Hippocampal formation (tissue), 2 donors: ENCODE data around the gene IRF2.
A peak's percentile ranks its signal among the peaks of the same experiment; 100 is the strongest.

Experiments used
- DNase-seq, 2 donors: peaks; one replicate each; lab custom pipeline; 2025; lab: John Stamatoyannopoulos, UW

The IRF2 gene

DNA sequence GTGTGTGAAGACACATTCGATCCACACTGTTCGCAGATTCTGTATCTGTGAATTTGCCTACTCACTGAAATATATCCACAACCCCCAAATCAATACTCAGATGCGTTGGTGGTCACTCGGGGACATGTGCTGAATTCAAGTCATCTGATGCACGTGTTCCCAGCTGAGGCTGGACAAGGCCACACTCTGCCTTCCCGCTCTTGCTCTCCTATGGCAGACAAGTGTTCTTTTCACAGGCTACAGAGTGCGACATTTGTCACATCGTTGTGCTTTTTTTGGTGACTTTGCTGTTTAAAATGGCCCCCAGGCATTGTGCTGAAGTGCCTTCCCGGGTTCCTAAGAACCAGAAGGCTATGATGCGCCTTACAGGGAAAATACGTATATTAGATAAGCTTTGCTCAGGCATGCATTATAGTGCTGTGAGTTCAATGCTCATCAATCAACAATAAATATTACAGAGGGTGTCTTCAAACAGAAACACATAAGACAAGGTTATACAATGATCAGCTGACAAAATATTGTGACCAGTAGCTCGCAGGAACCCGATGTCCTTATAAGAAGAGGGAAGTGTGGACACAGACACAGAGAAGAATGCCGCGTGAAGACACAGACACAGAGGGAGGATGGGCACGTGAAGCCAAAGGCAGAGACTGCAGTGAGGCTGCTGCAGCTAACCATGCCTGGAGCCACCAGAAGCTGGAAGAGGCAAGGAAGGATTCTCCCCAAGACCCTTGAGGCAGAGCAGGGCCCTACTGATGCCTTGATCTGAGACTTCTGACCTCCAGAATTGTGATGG is 42.0 kb downstream of the IRF2 start:
- no peak for DNase-seq

DNA sequence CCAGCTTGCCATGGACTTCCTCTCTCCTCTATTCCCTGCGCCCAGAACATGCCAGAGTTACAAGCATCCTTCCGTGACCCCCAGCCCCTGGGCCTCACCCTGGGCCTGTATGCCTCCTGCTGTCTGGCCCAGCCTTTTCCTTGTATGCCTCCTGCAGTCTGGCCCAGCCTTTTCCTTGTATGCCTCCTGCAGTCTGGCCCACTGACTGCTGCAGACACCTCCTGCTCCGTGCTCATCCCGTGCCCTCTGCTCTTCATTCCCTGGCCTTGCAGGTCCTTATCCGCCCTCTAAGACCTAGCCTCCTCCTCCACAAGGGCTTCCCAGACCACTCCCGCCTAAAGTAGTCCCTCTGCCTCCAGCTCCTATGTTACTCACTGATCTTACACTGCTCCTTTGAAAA is 44.2 kb downstream of the IRF2 start:
- no peak for DNase-seq

DNA sequence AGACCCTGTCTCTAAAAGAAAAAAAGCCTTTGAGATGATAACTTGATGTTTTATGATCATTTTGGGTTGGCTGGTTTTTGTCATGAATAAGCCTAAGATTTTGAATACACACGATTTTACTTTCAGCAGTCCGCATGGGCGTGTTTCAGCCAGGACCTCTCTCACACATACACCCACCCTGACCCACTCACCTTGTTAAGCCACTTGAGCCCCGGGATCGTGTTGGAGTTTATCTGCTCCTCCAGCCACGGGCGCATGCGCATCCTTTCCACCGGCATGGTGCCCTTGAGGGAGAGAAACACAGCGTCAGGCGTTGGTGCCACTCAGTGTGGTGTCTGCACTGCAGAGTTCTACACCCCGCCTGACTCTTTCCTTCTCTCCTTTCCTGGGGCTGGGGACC is 45.6 kb downstream of the IRF2 start:
- DNase-seq = no peak

DNA sequence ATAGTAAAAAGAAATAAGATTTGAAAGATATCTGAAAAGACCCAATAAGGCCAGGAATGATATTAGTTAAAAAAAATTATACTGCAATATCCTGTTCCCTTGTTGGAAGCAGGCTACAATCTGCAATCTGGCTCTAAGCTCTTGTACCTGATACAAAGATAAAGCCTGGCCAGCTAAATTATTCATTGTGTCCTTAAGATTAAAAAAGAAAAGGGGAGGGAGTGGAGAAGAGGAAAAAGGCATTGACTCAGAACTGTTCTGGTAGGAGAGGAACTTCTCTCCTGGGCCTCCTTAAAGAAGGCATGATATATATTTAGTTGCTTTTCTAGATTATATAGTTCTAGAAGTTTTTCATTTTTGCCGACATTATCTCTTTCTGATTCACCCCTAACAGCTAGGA is 46.7 kb downstream of the IRF2 start:
- DNase-seq = no peak

DNA sequence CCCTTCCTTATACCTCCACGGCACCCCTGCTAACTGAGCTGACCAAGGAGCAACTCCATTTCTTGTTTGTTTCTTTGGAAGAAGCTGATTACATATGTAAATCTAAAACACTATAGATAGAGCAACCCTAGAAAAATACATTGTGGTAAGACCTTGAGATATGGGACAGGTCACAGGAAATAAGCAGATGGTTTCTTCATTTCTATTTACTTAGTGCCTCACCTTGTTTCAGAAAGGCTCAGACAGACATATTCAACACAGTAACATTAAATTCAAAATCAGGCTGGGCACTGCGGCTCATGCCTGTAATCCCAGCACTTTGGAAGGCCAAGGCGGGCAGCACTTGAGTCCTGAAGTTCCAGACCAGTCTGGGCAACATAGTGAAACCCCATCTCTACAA is 47.3 kb downstream of the IRF2 start:
- DNase-seq = no peak

DNA sequence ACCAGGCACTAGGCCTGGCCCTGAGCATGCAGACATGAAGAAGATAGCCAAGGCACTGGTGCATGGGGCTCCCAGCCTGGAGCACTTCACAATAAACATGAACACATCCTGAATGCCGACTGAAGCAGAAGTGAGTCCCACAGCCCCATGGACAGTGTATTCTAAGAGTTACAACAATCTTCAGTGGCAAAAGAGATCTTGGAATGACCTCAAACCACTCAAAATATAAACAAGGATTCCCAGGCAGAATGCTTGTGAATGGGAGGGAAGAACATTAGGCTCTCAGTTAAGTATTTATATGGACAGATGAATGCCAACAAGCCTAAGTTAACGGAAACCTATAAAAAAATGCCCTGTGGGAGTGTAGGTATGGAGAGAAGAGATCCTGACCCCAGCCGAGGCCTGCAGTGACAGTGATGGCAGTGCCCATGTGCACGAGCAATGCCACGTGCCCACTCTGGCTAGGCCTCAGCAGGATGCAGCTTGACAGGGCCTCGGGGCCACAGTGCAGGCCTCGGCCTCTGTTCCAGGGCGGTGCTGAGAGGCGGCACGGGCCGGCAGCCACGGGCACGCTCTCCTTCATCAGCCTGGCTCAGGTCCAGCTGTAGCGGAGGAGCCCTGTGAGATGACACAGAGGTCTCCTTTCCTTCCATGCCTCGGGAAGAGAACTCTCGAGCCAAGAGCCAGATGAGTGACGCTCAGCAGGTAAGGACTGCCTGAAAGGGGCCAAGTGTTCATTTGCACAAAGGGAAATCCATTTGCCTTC is 49.2 kb downstream of the IRF2 start:
- DNase-seq = no peak

DNA sequence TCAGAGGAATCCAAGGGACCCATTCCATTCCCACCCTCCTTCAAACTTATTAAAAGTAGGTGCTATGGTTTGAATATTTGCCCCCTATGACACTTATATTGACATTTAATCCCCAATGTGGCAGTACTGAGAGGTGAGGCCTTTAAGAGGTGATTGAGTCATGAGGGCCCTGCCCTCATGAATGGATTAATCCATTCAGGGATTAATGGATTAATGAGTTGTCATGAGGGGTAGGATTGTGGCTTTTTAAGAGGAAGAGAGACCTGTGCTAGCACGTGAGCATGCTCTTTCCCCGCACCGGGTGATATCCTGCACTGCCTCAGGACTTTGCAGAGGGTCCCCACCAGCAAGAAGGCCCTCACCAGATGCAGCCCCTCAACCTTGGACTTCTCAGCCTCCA is 50.1 kb downstream of the IRF2 start:
- DNase-seq = no peak

DNA sequence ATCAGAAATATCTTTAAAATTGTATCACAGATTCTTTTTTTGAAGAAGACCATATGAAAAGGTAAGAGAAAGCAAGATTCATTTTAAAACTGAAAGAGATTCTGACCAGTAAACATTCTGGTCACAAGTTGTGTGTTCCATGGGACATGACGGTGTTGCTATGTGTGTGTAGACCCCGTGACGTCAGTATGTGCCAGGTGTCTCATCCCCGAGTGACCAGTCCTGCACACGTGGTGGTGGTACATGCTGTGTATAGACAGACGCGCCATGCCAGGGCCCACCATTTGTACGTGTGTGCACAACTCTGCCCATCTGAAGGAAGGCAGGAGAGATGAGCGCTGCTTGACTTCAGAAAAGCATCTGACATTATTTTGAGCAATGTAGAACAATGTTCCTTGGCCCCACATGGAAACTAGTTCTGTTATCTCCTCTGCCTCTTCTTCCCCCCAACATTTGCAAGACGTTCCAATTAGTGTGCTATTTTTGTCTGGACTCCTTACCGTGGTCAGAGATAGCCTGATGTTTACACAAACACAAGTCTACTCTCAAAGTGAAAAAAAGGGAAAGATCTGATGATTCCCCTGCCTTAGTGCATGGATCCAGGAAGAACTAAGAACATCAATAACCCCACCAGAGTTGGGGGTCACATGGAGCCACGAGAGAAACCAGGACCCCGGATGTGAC is 51.2 kb downstream of the IRF2 start:
- DNase-seq = no peak

DNA sequence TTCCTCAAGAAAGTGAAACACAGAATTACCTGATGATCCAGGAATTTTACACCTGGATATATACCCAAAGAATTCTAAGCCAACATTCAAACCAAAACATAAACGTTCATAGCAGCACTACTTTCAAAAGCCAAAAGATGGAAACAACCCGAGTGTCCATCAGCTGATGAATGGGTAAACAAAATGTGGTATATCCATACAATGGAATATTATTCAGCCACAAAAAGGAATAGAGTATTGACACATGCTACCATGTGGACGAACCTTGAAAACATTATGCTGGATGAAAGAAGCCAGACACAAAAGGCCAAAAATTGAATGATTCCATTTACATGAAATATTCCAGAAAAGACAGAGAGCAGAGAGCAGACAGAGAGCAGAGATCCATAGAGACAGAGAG is 52.0 kb downstream of the IRF2 start:
- no peak for DNase-seq

DNA sequence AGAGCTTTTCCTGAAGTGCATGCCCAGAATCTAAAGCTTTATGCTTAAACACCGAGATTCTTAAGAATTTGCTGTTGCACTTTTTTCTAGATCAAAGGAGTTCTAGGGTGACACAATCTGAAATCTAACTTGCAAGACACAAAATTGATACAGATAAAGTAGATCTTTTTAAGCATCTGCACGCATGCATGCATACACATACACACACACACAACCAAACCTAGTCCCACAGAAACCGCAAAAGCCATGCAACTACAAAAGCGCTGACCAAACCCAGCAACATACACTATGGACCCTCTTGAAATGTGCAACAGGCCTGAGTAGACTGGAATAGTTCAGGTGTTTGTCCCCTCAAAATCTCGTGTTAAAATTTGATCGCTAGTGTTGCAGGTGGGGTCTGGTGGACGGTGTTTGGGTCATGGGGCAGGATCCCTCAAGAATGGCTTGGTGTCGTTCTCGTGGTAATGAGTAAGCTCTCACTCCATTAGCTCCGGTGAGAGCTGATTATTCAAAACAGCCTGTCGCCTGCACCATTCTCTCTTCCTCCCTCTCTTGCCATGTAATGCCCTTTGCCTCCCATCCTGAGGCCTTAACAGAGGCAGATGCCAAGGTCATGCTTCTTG is 52.7 kb downstream of the IRF2 start:
- no peak for DNase-seq

DNA sequence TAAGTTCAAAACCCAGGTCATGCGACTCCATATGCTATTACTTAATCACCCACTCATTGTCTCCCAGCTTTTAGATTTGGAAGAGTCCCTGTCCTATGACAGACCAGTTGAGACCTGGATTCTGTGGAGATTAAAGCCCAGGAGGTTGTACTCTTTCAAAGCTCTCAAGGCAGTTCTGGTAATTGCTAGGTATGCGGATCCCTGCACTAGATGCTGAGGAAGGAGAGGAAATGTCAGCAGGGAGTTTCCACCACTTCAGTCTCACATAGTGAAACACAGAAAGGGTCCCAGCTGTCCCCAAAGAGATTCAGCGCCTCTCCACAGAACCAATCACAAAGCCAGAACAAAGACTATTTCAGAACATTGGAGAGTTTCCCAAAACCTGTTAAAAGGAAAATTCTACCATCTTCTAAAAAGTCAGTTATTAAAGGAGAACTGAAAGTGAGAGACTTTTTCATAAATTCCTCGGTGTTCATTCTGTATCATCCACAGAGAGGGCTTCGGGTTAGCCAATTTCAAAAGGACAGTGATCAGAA is 53.4 kb downstream of the IRF2 start:
- DNase-seq = peak in 1 of 2 donors; percentile 11

DNA sequence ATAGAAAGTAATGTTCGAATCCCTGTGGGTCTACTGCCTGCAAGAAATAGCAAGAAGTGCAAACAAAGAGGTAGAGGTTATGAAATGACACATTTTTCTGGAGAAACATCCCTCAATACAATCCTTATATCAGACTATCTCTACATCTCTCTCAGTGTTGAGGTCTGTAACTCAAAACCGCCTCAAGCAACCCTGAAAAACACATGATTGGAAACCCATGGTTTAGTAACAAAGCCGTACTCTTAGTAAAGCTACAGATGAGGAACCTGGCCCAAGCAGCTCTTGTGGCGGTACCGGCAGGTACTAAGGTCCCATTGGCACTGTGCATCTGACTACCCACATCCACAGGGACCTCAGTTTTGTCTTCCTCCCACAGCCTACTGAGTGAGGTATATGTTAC is 53.9 kb downstream of the IRF2 start:
- DNase-seq = no peak

DNA sequence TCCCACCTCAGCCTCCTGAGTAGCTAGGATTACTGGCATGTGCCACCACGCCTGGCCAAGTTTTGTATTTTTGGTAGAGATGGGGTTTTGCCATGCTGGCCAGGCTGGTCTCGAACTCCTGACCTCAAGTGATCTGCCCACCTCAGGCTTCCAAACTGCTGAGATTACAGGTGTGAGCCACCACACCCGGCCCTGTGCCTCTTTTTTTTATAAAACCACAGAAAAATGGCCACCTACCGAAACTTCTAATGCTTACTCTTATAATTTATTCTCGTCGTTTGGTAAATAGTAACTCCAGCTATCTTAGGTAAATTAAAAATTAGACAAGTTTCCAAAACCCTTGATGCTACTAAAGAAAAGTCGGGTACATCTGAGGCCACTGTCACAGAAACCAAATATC is 54.4 kb downstream of the IRF2 start:
- no peak for DNase-seq

DNA sequence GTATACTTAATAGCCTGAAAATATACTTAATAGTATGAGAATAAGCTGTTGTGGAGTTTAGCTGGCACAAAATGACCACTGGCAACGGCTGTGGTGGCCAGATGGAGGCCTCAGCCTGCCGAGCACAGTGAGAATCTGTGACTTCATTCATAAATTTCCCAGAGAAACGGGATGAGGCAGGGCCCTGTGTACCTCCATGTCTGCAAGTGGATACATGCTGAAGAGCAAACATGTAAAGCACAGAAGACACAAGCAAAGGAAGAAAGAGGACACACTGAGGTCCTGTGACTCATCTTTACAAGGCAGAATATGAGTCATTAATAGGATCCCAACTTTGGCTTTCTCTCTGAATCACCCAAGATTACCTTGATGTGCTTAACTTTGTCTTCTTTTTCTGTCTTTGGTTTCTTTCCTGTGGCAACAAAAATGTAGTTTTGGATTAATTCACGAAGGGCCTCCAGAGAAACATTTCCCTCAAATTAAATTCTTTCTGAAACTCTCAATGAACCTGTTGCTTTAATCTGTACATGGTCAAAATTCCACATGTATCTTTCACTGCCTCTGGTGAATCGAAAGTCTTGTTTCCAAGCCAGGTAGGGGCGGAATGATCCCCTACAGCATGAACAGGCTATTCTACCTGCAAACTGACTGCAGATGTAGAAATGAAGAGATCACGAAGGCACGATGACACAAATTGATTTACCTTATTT is 56.4 kb downstream of the IRF2 start:
- peak in 1 of 2 donors; percentile 31 for DNase-seq

DNA sequence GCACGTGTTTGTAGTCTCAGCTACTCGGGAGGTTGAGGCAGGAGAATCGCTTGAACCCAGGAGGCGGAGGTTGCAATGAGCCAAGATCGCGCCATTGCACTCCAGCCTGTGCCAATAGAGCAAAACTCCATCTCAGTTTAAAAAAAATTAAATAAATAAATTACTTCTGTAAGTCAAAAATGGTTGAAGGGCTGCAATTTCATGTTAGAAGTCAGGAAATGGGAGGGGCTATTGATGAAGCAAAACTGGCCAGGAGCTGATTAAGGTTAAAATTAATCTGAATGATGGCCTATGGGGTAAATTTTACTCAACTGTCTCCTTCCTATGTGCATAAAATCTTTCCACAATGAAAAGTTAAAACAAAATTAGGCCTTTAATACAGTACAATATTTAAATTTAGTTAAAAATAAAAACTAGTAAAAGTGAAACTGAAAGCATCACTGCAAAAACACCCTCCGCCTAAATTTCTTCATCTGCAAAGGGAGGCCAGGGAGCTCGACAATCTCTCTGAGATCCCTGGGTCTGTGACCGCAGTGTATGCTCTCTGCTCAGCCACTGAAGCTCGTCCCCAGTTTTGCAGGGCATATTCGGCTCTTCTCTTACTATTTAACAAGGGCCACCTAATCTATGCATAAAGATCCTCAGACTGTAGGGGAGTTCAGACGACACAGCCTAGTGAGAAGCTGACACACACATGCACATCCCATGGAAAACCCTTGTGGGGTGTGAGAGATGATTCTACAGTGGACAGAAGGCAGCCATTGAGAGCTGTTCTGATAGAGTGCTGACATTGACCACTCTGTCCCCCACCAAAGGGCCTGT is 57.2 kb downstream of the IRF2 start:
- DNase-seq = no peak

DNA sequence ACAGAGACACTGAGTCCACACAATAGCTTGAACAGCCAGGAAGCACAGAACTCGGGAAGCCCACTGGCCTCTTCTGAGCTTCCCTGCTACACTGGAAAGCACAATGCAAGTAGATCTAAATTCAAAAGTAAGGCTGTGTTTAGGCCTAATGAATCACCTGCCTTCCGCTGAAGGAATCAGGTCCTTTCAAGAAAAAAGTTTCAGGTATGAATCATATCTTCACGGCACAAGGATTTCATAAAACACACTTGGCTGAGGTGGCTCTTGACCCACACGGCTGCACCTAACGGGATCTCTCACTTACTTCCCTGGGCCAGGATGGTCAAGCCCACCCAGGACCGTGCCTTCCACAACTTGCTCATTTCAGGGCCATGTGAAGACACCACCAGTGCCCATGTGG is 59.3 kb downstream of the IRF2 start:
- no peak for DNase-seq

DNA sequence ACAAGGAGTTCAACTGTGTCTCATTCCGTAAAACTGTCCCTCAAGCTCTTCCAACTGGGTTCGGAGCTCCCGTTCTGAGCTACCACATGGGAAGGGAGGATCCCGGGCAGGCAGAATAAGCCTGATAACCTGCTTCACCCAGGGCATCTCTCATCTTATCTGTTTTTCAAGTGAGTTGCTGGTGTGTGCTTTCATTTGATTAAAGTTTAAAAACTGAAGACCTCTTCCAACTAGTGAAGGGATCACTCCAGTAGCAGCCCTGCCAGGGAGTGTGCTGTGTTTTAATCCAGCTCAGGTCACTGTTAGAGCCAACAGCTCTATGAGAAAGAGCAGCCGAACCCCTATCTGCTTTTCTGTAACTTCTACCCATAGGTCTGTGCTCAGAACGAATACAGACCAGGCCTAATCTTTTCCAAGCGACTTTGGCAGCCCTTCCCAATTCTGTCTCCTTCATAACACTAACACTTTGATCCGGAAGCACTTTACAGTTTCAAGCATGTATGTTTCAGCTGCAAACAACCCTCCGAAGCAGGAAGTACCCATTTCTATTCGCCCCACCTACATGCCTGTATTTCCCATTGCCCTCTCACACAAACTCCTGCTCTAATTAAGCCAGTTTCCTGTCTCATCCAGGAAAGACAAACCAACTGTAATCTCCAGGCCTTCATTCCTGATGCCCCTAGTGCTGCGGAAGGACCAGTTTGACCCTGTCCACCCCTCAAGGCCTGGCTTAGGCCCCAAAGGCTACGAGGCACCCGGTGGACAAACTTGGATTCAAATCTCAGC is 60.9 kb downstream of the IRF2 start:
- DNase-seq = no peak

DNA sequence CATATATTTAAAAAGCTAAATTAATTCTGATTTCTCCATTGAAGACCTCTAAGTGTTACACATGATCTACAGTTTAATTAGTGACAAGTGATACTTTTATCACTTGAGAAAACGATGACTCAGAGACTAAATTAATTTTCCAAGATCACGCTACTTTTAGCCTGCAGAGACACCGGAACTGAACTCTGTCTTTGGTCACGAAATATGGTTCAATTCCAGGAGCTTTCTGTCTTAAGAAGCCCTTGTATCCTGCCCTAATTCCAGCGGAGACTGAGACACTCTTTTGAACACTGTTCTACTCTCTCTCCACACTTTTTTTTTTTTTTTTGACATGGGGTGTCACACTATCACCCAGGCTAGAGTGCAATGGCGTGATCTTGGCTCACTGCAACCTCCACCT is 63.6 kb downstream of the IRF2 start:
- no peak for DNase-seq

DNA sequence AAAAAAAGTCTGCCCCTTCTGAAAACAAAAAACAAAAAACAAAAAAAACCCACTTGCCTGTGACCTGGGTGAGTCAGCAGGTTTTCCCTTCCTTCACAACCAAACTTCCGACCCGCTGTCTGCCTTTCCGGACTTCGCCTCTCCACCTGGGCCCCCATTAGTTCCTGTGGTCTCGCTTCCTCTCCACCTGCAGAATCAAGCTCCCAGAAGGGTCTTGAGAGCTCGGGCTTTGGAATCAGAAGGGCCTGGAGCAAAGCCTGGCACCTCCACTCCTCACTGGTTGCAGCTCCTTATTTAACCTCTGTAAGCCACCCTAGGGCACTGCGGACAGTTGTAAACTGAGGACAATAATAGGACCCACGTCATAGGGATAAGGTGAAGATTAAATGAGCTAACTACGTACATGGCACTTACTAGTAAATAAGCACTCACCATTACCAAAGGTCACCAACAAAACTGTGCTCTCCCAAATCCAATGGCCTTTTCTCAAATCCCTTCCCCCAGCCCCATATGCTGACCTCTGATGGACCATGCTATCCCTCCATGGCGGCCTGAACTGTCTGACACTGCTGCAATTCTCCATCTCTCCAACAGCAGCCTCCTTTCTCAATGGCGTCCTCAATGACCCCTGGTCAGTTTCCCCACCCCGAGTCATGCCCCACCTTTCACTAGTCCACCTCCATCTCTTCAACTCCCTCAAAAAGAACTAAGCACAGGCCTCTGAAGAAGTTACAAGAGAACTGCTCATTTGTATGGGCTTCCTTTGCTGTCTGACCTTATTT is 64.2 kb downstream of the IRF2 start:
- no peak for DNase-seq
